HCT116 (cell line): ENCODE measurements around the gene DCP1B. TPM values are rescaled to one million over a fixed set of nuclear protein-coding genes. Genes with fewer than 3 reads are reported as not detected.

Experiments used
- ATAC-seq: fragments of 200-7000 bp; cut with Tn5 transposase; 2 replicates; pipeline ENCODE4 v1.9.1; 2020; ENCODE audit warnings: mild to moderate bottlenecking, moderate library complexity
- BruUV-seq: library from RNA; stranded (reverse); fragments of 400-500 nt; replicated peaks from 2 replicates; lab custom pipeline; 2021; lab: Mats Ljungman, UMichigan
- CTCF ChIA-PET: fragments of 300-600 bp; sonication (Branson Sonifier 250); formaldehyde crosslinking; loops from one replicate; lab custom pipeline; 2021; ENCODE audit warnings: antibody characterized with exemption; lab: Charles Lee
- POLR2A ChIA-PET: fragments of 300-600, 350-600 bp; sonication (Branson Sonifier 250); formaldehyde crosslinking; loops from one replicate; lab custom pipeline; 2021; ENCODE audit warnings: antibody characterized with exemption; lab: Charles Lee
- RAD21 ChIA-PET, 2 experiments: fragments of 300-600 bp; sonication (Branson Sonifier 250); formaldehyde crosslinking; loops; one replicate each; lab custom pipeline; 2023; ENCODE audit warnings: low total read pairs in 2 of 2; ENCODE audit not compliant: uncharacterized antibody in 2 of 2, unreplicated experiment in 2 of 2, low non-redundant PET in 1 of 2; lab: Charles Lee
- DNase-seq: peaks from one replicate; pipeline ENCODE4 v3.0.0-alpha.2; 2010; ENCODE audit warnings: low read depth, low spot score
- H2AFZ ChIP-seq: fragments of 200-600 bp; shearing (Covaris generic), sonication (generic); 2 replicates; pipeline ENCODE4 v1.6.1; 2017; ENCODE audit warnings: low read depth, mixed run types, mixed read lengths, antibody characterized with exemption, low read length; ENCODE audit not compliant: poor library complexity, severe bottlenecking
- H3K27ac ChIP-seq: 2 replicates; pipeline ENCODE4 v1.5.1; 2012; ENCODE audit warnings: low read depth, low read length
- H3K27me3 ChIP-seq: fragments of 200-600 bp; sonication (generic); 2 replicates; pipeline ENCODE4 v1.6.1; 2016; ENCODE audit warnings: mixed run types, low read length, mixed read lengths; ENCODE audit not compliant: insufficient read depth
- H3K36me3 ChIP-seq, 2 experiments: fragments of 200-500 bp in 1 of 2; fragments of 200-600 bp in 1 of 2; sonication (Bioruptor generic) in 1 of 2; sonication (generic) in 1 of 2; 2 replicates each; pipeline versions ENCODE4 v1.5.1 to v1.6.1; 2014 to 2016; ENCODE audit warnings: low read length in 2 of 2, inconsistent platforms in 1 of 2, mixed read lengths in 1 of 2, mixed run types in 1 of 2; ENCODE audit not compliant: insufficient read depth in 2 of 2, control insufficient read depth in 1 of 2
- H3K4me1 ChIP-seq, 2 experiments: fragments of 200-600 bp in 1 of 2; sonication (generic) in 1 of 2; 2 replicates each; pipeline versions ENCODE4 v1.5.1 to v1.6.1; 2012 to 2017; ENCODE audit warnings: low read length in 2 of 2, inconsistent platforms in 1 of 2, mild to moderate bottlenecking in 1 of 2, mixed read lengths in 1 of 2, mixed run types in 1 of 2, moderate library complexity in 1 of 2; ENCODE audit not compliant: insufficient read depth in 2 of 2, control insufficient read depth in 1 of 2
- H3K4me2 ChIP-seq: fragments of 200-600 bp; sonication (generic); 2 replicates; pipeline ENCODE4 v1.6.1; 2017; ENCODE audit warnings: mixed run types, low read length, mixed read lengths
- H3K4me3 ChIP-seq, 2 experiments: fragments of 200-600 bp in 1 of 2; sonication (generic) in 1 of 2; replicated peaks in 1 of 2; 2 replicates each; pipeline ENCODE4 v1.5.1; 2011 to 2016; ENCODE audit warnings: low read length in 2 of 2, control low read depth in 1 of 2, low read depth in 1 of 2, mild to moderate bottlenecking in 1 of 2, mixed read lengths in 1 of 2, mixed run types in 1 of 2
- H3K79me2 ChIP-seq: fragments of 200-600 bp; sonication (generic); 2 replicates; pipeline ENCODE4 v1.6.1; 2017; ENCODE audit warnings: mild to moderate bottlenecking, mixed run types, low read length, moderate library complexity, mixed read lengths; ENCODE audit not compliant: insufficient read depth
- H3K9ac ChIP-seq: fragments of 200-600 bp; sonication (generic); 2 replicates; pipeline ENCODE4 v1.6.1; 2016; ENCODE audit warnings: low read length, mixed read lengths
- H3K9me2 ChIP-seq: fragments of 200-600 bp; sonication (generic), shearing (Covaris generic); 2 replicates; pipeline ENCODE4 v1.6.1; 2017; ENCODE audit warnings: mixed run types, mild to moderate bottlenecking, moderate library complexity; ENCODE audit not compliant: insufficient read depth
- H3K9me3 ChIP-seq, 2 experiments: fragments of 200-500 bp in 1 of 2; fragments of 200-600 bp in 1 of 2; sonication (Bioruptor generic) in 1 of 2; sonication (generic) in 1 of 2; 2 replicates each; pipeline ENCODE4 v1.6.1; 2014 to 2017; ENCODE audit warnings: low read length in 2 of 2, mixed read lengths in 2 of 2, inconsistent platforms in 1 of 2, low read depth in 1 of 2, mild to moderate bottlenecking in 1 of 2, mixed run types in 1 of 2, moderate library complexity in 1 of 2; ENCODE audit not compliant: control insufficient read depth in 1 of 2, insufficient read depth in 1 of 2
- H4K20me1 ChIP-seq: fragments of 200-600 bp; sonication (generic), shearing (Covaris generic); 2 replicates; pipeline ENCODE4 v1.6.1; 2017; ENCODE audit warnings: mixed run types, mild to moderate bottlenecking, moderate library complexity; ENCODE audit not compliant: insufficient read depth
- ATF3 ChIP-seq: IDR thresholded peaks from 2 replicates; pipeline ENCODE4 v1.6.1; 2012
- CBX3 ChIP-seq: IDR thresholded peaks from 2 replicates; pipeline ENCODE4 v1.6.1; 2012; ENCODE audit warnings: low read depth
- CEBPB ChIP-seq: IDR thresholded peaks from 2 replicates; pipeline ENCODE4 v1.6.1; 2012; ENCODE audit warnings: low read depth
- ELF1 ChIP-seq: IDR thresholded peaks from 2 replicates; pipeline ENCODE4 v1.6.1; 2012; ENCODE audit warnings: low read depth, borderline replicate concordance
- FOSL1 ChIP-seq: IDR thresholded peaks from 2 replicates; pipeline ENCODE4 v1.6.1; 2012; ENCODE audit warnings: low read depth
- MAX ChIP-seq: IDR thresholded peaks from 2 replicates; pipeline ENCODE4 v1.6.1; 2012
- POLR2A ChIP-seq: IDR thresholded peaks from 2 replicates; pipeline ENCODE4 v1.7.0; 2011; ENCODE audit warnings: borderline replicate concordance; ENCODE audit not compliant: insufficient read depth, insufficient read length; ENCODE audit errors: extremely low read depth
- SP1 ChIP-seq: IDR thresholded peaks from 2 replicates; pipeline ENCODE4 v1.6.1; 2012; ENCODE audit warnings: low read depth
- SRF ChIP-seq: IDR thresholded peaks from 2 replicates; pipeline ENCODE4 v1.6.1; 2012; ENCODE audit warnings: low read depth
- YY1 ChIP-seq: IDR thresholded peaks from 2 replicates; pipeline ENCODE4 v1.6.1; 2011; ENCODE audit warnings: low read length, low read depth, moderate library complexity, mild to moderate bottlenecking; ENCODE audit not compliant: insufficient replicate concordance; ENCODE audit errors: extremely low read depth
- ZBTB33 ChIP-seq: IDR thresholded peaks from 2 replicates; pipeline ENCODE4 v1.6.1; 2011; ENCODE audit warnings: mild to moderate bottlenecking, low read length, moderate library complexity; ENCODE audit not compliant: insufficient replicate concordance; ENCODE audit errors: extremely low read depth
- intact Hi-C: fragments of 100-400 bp; cut with micrococcal nuclease; formaldehyde crosslinking; loops from 2 replicates; pipeline ENCODE4 v1.10.0; 2022
- total RNA-seq: library from RNA; stranded (reverse); gene quantifications from one replicate; pipeline ENCODE4 v1.2.1, GENCODE V29; 2021; ENCODE audit not compliant: unreplicated experiment

The DCP1B gene
- total RNA-seq, 1 experiment from 2014 or later: 13.8 TPM

- Histone ChIP-seq H3K36me3 (peaks cover 8 to 12% of the 10 kb centered on the region in 2 experiments; a peak in 2 of 4 replicates), H3K4me1 (peaks cover 0 to 11% of the 10 kb centered on the region in 2 experiments; a peak in 2 of 4 replicates), H4K20me1 (no peaks in the 10 kb centered on the region), H3K9ac (no peak overlapping the region), H3K9me2 (no peaks in the 10 kb centered on the region), H3K79me2 (no peaks in the 10 kb centered on the region), H2AFZ (no peak overlapping the region), H3K4me3 (no peak overlapping the region), H3K27me3 (no peaks in the 10 kb centered on the region), H3K4me2 (no peak overlapping the region), H3K27ac (no peak overlapping the region), H3K9me3 (peaks cover 3 to 4% of the 10 kb centered on the region in 2 experiments; a peak in 2 of 4 replicates)
- POLR2A ChIA-PET: no interaction called here
- DNase-seq (no peak), ATAC-seq (no peak)
- intact Hi-C loops: no loop called here
- CTCF ChIA-PET: no interaction called here
- TF ChIP-seq CBX3: no peak
- no peak for TF ChIP-seq POLR2A
- TF ChIP-seq SRF: no peak
- no peak for TF ChIP-seq FOSL1
- TF ChIP-seq ZBTB33: no peak
- no peak for TF ChIP-seq ATF3
- TF ChIP-seq CEBPB: no peak
- no peak for TF ChIP-seq ELF1
- TF ChIP-seq SP1: no peak
- TF ChIP-seq YY1: no peak
- TF ChIP-seq MAX: no peak
- BruUV-seq: no TSS peak
- RAD21 ChIA-PET: no interaction called here
Observed at GRCh38 chr12:1989111-1989510, 15.1 kb downstream of the DCP1B start.
